Stimulated activated CD8-positive, alpha-beta memory T cell treated with anti-CD3 and anti-CD28 coated beads, Interleukin-4, amount 100 ng/mL, for 1 hour (primary cell): ENCODE results near the gene NASP.

Source experiments
- DNase-seq, 2 donors: peaks; one replicate each; pipeline ENCODE4 v3.0.0-alpha.2; 2020; ENCODE audit warnings: low read depth in 2 of 2, low spot score in 1 of 2

Gene NASP

DNA sequence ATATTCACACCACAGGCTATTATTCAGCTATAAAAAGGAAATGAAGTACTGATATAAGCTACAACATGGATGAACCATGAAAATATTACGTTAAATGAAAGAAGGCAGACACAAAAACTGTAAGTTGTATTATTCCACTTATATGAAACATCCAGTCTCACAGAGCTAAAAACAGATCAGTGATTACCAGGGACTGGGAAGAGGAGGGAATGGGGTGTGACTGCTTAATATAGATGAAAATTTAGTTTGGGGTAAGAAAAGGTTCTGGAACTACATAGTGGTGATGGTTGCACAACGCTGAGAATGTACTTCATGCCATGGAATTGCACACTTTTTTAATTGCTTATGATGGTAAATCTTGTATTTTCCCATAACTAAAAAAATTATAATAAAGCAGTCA, 83.0 kb downstream of the NASP start:
- DNase-seq, result no peak

DNA sequence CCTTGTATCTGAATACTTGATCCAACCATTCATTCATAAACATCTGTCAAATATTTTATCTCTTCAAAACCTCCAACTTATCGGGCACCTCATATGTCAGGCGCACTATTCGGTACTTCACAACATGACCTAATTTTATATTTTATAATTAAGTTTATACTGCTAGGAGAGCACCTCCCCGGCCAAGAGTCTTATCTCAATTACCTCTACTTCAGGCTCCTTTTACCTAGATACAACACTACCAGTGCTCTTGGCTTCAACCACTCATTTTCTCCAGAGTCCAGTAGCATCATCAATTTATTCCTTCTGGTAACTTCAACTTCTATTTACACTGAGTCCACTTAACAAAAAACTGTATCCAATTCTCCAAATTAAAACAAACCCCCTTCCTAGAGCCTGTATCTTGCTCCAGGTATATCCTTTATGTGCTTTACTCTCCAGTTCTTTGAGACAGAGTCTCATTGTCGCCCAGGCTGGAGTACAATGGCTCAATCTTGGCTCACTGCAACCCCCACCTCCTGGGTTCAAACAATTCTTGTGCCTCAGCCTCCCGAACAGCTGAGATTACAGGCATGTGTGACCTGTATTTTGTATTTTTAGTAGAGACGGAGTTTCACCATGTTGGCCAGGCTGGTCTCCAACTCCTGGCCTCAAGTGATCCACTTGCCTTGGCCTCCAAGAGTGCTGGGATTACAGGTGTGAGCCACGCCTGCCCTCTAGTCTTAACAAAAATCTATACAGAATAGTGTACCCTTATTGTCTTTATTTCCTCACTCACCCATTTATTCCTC, 83.7 kb downstream of the NASP start:
- no peak for DNase-seq
